CD4-positive, alpha-beta T cell (primary cell): ENCODE data around the gene DGKI. TPM values are rescaled to one million over a fixed set of nuclear protein-coding genes. Genes with fewer than 3 reads are reported as not detected.

Experiments used
- ATAC-seq: fragments of 200-7000 bp; cut with Tn5 transposase; one replicate; pipeline ENCODE4 v1.10.0; 2022; ENCODE audit warnings: mild to moderate bottlenecking; ENCODE audit not compliant: poor library complexity
- CTCF ChIA-PET: fragments of 350-600 bp; sonication (Branson Sonifier 250); formaldehyde crosslinking; loops from one replicate; lab custom pipeline; 2021; ENCODE audit warnings: antibody characterized with exemption, inconsistent platforms; lab: Charles Lee
- POLR2A ChIA-PET: fragments of 350-600 bp; sonication (Branson Sonifier 250); formaldehyde crosslinking; loops from one replicate; lab custom pipeline; 2021; ENCODE audit warnings: antibody characterized with exemption, inconsistent platforms; lab: Charles Lee
- DNase-seq, 14 experiments: peaks; one replicate each; pipeline ENCODE4 v3.0.0-alpha.2; 2013 to 2020; ENCODE audit warnings: mixed read lengths in 2 of 14
- H3K27ac ChIP-seq, 2 donors: one replicate each; pipeline versions ENCODE4 v1.5.1 to v1.7.0; 2013; ENCODE audit warnings: low read length in 2 of 2, low read depth in 1 of 2, mild to moderate bottlenecking in 1 of 2
- H3K27me3 ChIP-seq, 2 experiments: 1 replicate in 1 of 2; 2 replicates in 1 of 2; pipeline versions ENCODE4 v1.6.1 to v1.7.0; 2013; ENCODE audit warnings: low read length in 2 of 2, control low read depth in 1 of 2, mild to moderate bottlenecking in 1 of 2, moderate library complexity in 1 of 2; ENCODE audit not compliant: insufficient read depth in 2 of 2, control insufficient read depth in 1 of 2
- H3K36me3 ChIP-seq: one replicate; pipeline ENCODE4 v1.6.1; 2013; ENCODE audit warnings: low read length, control low read depth; ENCODE audit not compliant: insufficient read depth
- H3K4me1 ChIP-seq: one replicate; pipeline ENCODE4 v1.6.1; 2013; ENCODE audit warnings: low read length, control low read depth; ENCODE audit not compliant: insufficient read depth
- H3K4me3 ChIP-seq: one replicate; pipeline ENCODE4 v1.5.1; 2013; ENCODE audit warnings: mild to moderate bottlenecking, low read length, moderate library complexity
- H3K9me3 ChIP-seq, 2 experiments: 1 replicate in 1 of 2; 2 replicates in 1 of 2; pipeline versions ENCODE4 v1.6.1 to v1.7.0; 2013; ENCODE audit warnings: low read length in 2 of 2, mild to moderate bottlenecking in 2 of 2, control low read depth in 1 of 2, moderate library complexity in 1 of 2; ENCODE audit not compliant: control insufficient read depth in 1 of 2, insufficient read depth in 1 of 2
- H3K27ac Mint-ChIP-seq: one replicate; pipeline ENCODE4 v1.8.0; 2020; ENCODE audit warnings: mixed read lengths
- H3K27me3 Mint-ChIP-seq: one replicate; pipeline ENCODE4 v1.8.0; 2021; ENCODE audit warnings: mixed read lengths
- H3K36me3 Mint-ChIP-seq: one replicate; pipeline ENCODE4 v1.8.0; 2021; ENCODE audit warnings: low read depth, mixed read lengths
- H3K4me1 Mint-ChIP-seq: one replicate; pipeline ENCODE4 v1.8.0; 2021; ENCODE audit warnings: low read depth, mixed read lengths
- H3K4me3 Mint-ChIP-seq: one replicate; pipeline ENCODE4 v1.8.0; 2020; ENCODE audit warnings: mild to moderate bottlenecking, mixed read lengths
- H3K9me3 Mint-ChIP-seq: one replicate; pipeline ENCODE4 v1.8.0; 2020; ENCODE audit warnings: mixed read lengths
- CTCF ChIP-seq: fragments of 200-600 bp; IDR thresholded peaks from one replicate; pipeline ENCODE4 v1.8.0; 2022; ENCODE audit warnings: antibody characterized with exemption, mild to moderate bottlenecking
- intact Hi-C, 2 experiments: fragments of 100-400 bp; cut with DNase I in 1 of 2; cut with micrococcal nuclease in 1 of 2; formaldehyde crosslinking; loops; one replicate each; pipeline versions ENCODE4 v1.15.1 to v1.9.0; 2023 to 2025; cut with DNase I, micrococcal nuclease
- total RNA-seq, 174 experiments: library from RNA in 2 of 174; stranded (reverse) in 2 of 174; gene quantifications; one replicate each; pipeline ENCODE4 v1.2.3 and lab custom pipeline; 2021 to 2026

DGKI gene
- total RNA-seq, 2 experiments from 2014 or later = not detected

- POLR2A ChIA-PET = no interaction called here
- no peak overlapping the region for H3K4me3 ChIP-seq
- ATAC-seq (no peak), DNase-seq (no peak)
- H3K9me3 ChIP-seq = no peaks in the 10 kb centered on the region
- Mint-ChIP-seq H3K9me3 (no peaks in the 10 kb centered on the region), H3K4me3 (no peak overlapping the region), H3K27me3 (peaks cover 19% of the 10 kb centered on the region), H3K27ac (no peak overlapping the region), H3K4me1 (no peaks in the 10 kb centered on the region), H3K36me3 (no peaks in the 10 kb centered on the region)
- H3K27ac ChIP-seq = no peak overlapping the region
- intact Hi-C loops = no loop called here
- CTCF ChIA-PET = no interaction called here
- no peak for TF ChIP-seq CTCF
- no peaks in the 10 kb centered on the region for H3K36me3 ChIP-seq
- H3K4me1 ChIP-seq = no peaks in the 10 kb centered on the region
- no peaks in the 10 kb centered on the region for H3K27me3 ChIP-seq
Measured at GRCh38 chr7:137753067-137753466, 93.7 kb downstream of the DGKI start.

GRCh38 chr7:137751361-137752009 lies 95.3 kb downstream of the DGKI start:
- ATAC-seq (no peak), DNase-seq (no peak)
- Histone ChIP-seq H3K27me3 (no peaks in the 10 kb centered on the region), H3K36me3 (no peaks in the 10 kb centered on the region), H3K4me3 (no peak overlapping the region), H3K27ac (no peak overlapping the region), H3K9me3 (no peaks in the 10 kb centered on the region), H3K4me1 (no peaks in the 10 kb centered on the region)
- CTCF ChIA-PET = no interaction called here
- POLR2A ChIA-PET = no interaction called here
- TF ChIP-seq CTCF = no peak
- H3K4me1 Mint-ChIP-seq = no peaks in the 10 kb centered on the region
- H3K27ac Mint-ChIP-seq = no peak overlapping the region
- peaks cover 19% of the 10 kb centered on the region for H3K27me3 Mint-ChIP-seq
- H3K4me3 Mint-ChIP-seq = no peak overlapping the region
- no peaks in the 10 kb centered on the region for H3K36me3 Mint-ChIP-seq
- no peaks in the 10 kb centered on the region for H3K9me3 Mint-ChIP-seq
- intact Hi-C loops = no loop called here

- CTCF ChIA-PET = no interaction called here
- H3K36me3 Mint-ChIP-seq = no peaks in the 10 kb centered on the region
- H3K9me3 Mint-ChIP-seq = peaks cover 5% of the 10 kb centered on the region
- Histone ChIP-seq H3K4me3 (no peak overlapping the region), H3K27ac (no peak overlapping the region), H3K4me1 (no peaks in the 10 kb centered on the region), H3K36me3 (no peaks in the 10 kb centered on the region), H3K9me3 (peaks cover 0 to 5% of the 10 kb centered on the region in 2 experiments), H3K27me3 (no peaks in the 10 kb centered on the region)
- no peak overlapping the region for H3K4me3 Mint-ChIP-seq
- POLR2A ChIA-PET = no interaction called here
- DNase-seq = no peak
- no peak for TF ChIP-seq CTCF
- no peaks in the 10 kb centered on the region for H3K4me1 Mint-ChIP-seq
- intact Hi-C loops = no loop called here
- H3K27me3 Mint-ChIP-seq = peaks cover 10% of the 10 kb centered on the region
- ATAC-seq = no peak
- no peak overlapping the region for H3K27ac Mint-ChIP-seq
Measured at GRCh38 chr7:137747359-137748031, 99.3 kb downstream of the DGKI start.
